ENCODE measurements around the gene SPACA6. TPM values are rescaled to one million over a fixed set of nuclear protein-coding genes. Genes with fewer than 3 reads are reported as not detected.

The SPACA6 gene
- total and polyA plus RNA-seq, 2 experiments from 2014 or later: 7.2 to 13.1 TPM

GRCh38 chr19:51703575-51704515 lies 10.7 kb downstream of the SPACA6 start:
- H4K20me1 ChIP-seq (ENCODE audit: insufficient read depth, poor library complexity, severe bottlenecking): peaks cover 43% of the 10 kb centered on the region
- H3K27me3 ChIP-seq: no peaks in the 10 kb centered on the region
- H3K27ac ChIP-seq: peak overlapping the region; percentile 91
- H3K4me1 ChIP-seq (ENCODE audit: insufficient read depth): peaks cover 25% of the 10 kb centered on the region
- peak; percentile 97 for DNase-seq (ENCODE audit: low spot score)
- no peak overlapping the region for H2AFZ ChIP-seq
- peak; percentile 56 for TF ChIP-seq CTCF (IDR thresholded peaks at IDR 0.05; ENCODE audit: poor library complexity)
- no peak for TF ChIP-seq EZH2 (IDR thresholded peaks at IDR 0.05; ENCODE audit: borderline replicate concordance)
- H3K9me3 ChIP-seq (ENCODE audit: low read depth): no peaks in the 10 kb centered on the region
- no peaks in the 10 kb centered on the region for H3K36me3 ChIP-seq (replicated peaks; ENCODE audit: insufficient read depth, low read depth)
- H3K79me2 ChIP-seq: peaks cover 15% of the 10 kb centered on the region
- peak overlapping the region; percentile 4 for H3K4me3 ChIP-seq
- H3K9me2 ChIP-seq (replicated peaks; ENCODE audit: insufficient read depth): no peaks in the 10 kb centered on the region
- peak overlapping the region; percentile 77 for H3K4me2 ChIP-seq
- 9% methylated on average over 40 of the region's 74 CpGs for WGBS (ENCODE audit: low lambda C conversion rate, missing lambda C conversion rate)

GRCh38 chr19:51704626-51705025 lies 11.5 kb downstream of the SPACA6 start:
- no peak for DNase-seq (ENCODE audit: low spot score)
- no peak for TF ChIP-seq EZH2phosphoT487 (IDR thresholded peaks at IDR 0.05; ENCODE audit: low read depth, severe bottlenecking, unreplicated experiment)
- TF ChIP-seq CTCF (IDR thresholded peaks at IDR 0.05; ENCODE audit: poor library complexity): no peak
- no peak for TF ChIP-seq EZH2 (IDR thresholded peaks at IDR 0.05; ENCODE audit: borderline replicate concordance)
- peak overlapping the region; percentile 91 for H3K27ac ChIP-seq
- H2AFZ ChIP-seq: no peak overlapping the region
- H3K36me3 ChIP-seq (replicated peaks; ENCODE audit: insufficient read depth, low read depth): no peaks in the 10 kb centered on the region
- WGBS (ENCODE audit: low lambda C conversion rate, missing lambda C conversion rate): 100% methylated on average over 1 of the region's 4 CpGs
- peak overlapping the region; percentile 77 for H3K4me2 ChIP-seq
- H3K27me3 ChIP-seq: no peaks in the 10 kb centered on the region
- H4K20me1 ChIP-seq (ENCODE audit: insufficient read depth, poor library complexity, severe bottlenecking): peaks cover 36% of the 10 kb centered on the region
- H3K4me1 ChIP-seq (ENCODE audit: insufficient read depth): peaks cover 25% of the 10 kb centered on the region
- H3K79me2 ChIP-seq: peaks cover 7% of the 10 kb centered on the region
- H3K9me2 ChIP-seq (replicated peaks; ENCODE audit: insufficient read depth): no peaks in the 10 kb centered on the region
- no peak overlapping the region for H3K4me3 ChIP-seq
- no peaks in the 10 kb centered on the region for H3K9me3 ChIP-seq (ENCODE audit: low read depth)

DNA sequence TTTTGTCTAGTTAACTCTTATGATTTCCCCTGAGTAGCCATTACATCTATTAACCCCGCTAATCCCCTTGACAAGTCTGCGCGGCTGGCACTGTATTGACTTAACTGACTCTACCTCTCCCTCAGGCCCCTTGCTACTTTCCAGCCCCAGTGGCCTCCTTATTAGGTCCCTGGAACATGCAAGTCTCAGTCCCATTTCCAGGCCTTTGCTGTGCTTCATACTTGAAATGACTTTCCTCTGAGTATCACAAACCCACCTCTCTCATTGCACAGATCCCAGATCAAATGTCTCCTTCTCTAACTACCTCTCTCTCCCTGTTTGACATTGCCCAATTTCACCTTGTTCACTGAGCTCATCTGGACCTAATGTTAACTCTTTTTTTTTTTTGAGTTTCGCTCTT lies 13.2 kb downstream of the SPACA6 start:
- Histone ChIP-seq H3K4me2 (no peak overlapping the region), H3K9me2 (replicated peaks; ENCODE audit: insufficient read depth) (no peaks in the 10 kb centered on the region), H3K4me1 (ENCODE audit: insufficient read depth) (peaks cover 25% of the 10 kb centered on the region), H3K9me3 (ENCODE audit: low read depth) (no peaks in the 10 kb centered on the region), H3K36me3 (replicated peaks; ENCODE audit: insufficient read depth, low read depth) (no peaks in the 10 kb centered on the region), H3K4me3 (no peak overlapping the region), H3K79me2 (peaks cover 3% of the 10 kb centered on the region), H4K20me1 (ENCODE audit: insufficient read depth, poor library complexity, severe bottlenecking) (peaks cover 20% of the 10 kb centered on the region), H3K27me3 (no peaks in the 10 kb centered on the region), H2AFZ (no peak overlapping the region), H3K27ac (no peak overlapping the region)
- 94% methylated on average over 4 of the region's 4 CpGs for WGBS (ENCODE audit: low lambda C conversion rate, missing lambda C conversion rate)
- no peak for DNase-seq (ENCODE audit: low spot score)
- TF ChIP-seq CTCF (IDR thresholded peaks at IDR 0.05; ENCODE audit: poor library complexity) (no peak), EZH2 (IDR thresholded peaks at IDR 0.05; ENCODE audit: borderline replicate concordance) (no peak), EZH2phosphoT487 (IDR thresholded peaks at IDR 0.05; ENCODE audit: low read depth, severe bottlenecking, unreplicated experiment) (no peak)

Data from hepatocyte (in vitro differentiated cells).